Measurements from ENCODE around the gene SGF29. TPM values are rescaled to one million over a fixed set of nuclear protein-coding genes. Genes with fewer than 3 reads are reported as not detected.

Gene SGF29
- total and polyA plus RNA-seq, 9 of the 15 experiments (the other 6 are each of a cell fraction or from before 2014, with no cell fraction given), result 2.6 to 36.1 (median 21.2) TPM

- TF ChIP-seq PTRF (tag; IDR thresholded peaks at IDR 0.05) (no peak), MAX (CRISPR knock-in tag; IDR thresholded peaks at IDR 0.05) (peak; percentile 90), HES1 (IDR thresholded peaks at IDR 0.05; ENCODE audit: low read depth) (no peak), KAT8 (IDR thresholded peaks at IDR 0.05; ENCODE audit: low read depth) (no peak), NCOA1 (IDR thresholded peaks at IDR 0.05; ENCODE audit: low read depth) (no peak), PML (IDR thresholded peaks at IDR 0.05; ENCODE audit: low read length) (peak; percentile 76), FUS (optimal IDR thresholded peaks at IDR 0.05; ENCODE audit: low read depth, low read length) (no peak), ZNF583 (CRISPR knock-in tag; IDR thresholded peaks at IDR 0.05) (no peak), ZNF347 (CRISPR knock-in tag; IDR thresholded peaks at IDR 0.05; ENCODE audit: low read depth) (no peak), LEF1 (IDR thresholded peaks at IDR 0.05) (no peak), HNRNPL (IDR thresholded peaks at IDR 0.05; ENCODE audit: low read depth, low read length) (no peak), TRIM28 (IDR thresholded peaks at IDR 0.05) (no peak), PRPF4 (IDR thresholded peaks at IDR 0.05; ENCODE audit: insufficient read depth, low read depth, low read length, poor library complexity, severe bottlenecking) (no peak), ESRRB (CRISPR knock-in tag; IDR thresholded peaks at IDR 0.05; ENCODE audit: borderline replicate concordance) (no peak), SNAPC5 (CRISPR knock-in tag; IDR thresholded peaks at IDR 0.05) (no peak), ZNF655 (CRISPR knock-in tag; IDR thresholded peaks at IDR 0.05) (no peak), AFF4 (CRISPR knock-in tag; IDR thresholded peaks at IDR 0.05) (0 out of 2 replicates have a peak, but pooled peaks have one; percentile 57), ZNF512 (tag; IDR thresholded peaks at IDR 0.05) (no peak), JUND (IDR thresholded peaks at IDR 0.05; ENCODE audit: borderline replicate concordance, low read depth, low read length) (0 out of 2 replicates have a peak, but pooled peaks have one; percentile 1), JUND (tag; IDR thresholded peaks at IDR 0.05; ENCODE audit: borderline replicate concordance, low read depth, low read length) (no peak; the same call in 2 of the 3 replicates), ZNF140 (CRISPR knock-in tag; IDR thresholded peaks at IDR 0.05) (no peak)
Measured at GRCh38 chr16:28553776-28554633, at the start of gene SGF29 (continued).
